ENCODE data around the gene AKAP12.

- no peak for TF ChIP-seq EZH2 (IDR thresholded peaks at IDR 0.05; ENCODE audit: borderline replicate concordance, low read length)
- TF ChIP-seq, protein P1, sequence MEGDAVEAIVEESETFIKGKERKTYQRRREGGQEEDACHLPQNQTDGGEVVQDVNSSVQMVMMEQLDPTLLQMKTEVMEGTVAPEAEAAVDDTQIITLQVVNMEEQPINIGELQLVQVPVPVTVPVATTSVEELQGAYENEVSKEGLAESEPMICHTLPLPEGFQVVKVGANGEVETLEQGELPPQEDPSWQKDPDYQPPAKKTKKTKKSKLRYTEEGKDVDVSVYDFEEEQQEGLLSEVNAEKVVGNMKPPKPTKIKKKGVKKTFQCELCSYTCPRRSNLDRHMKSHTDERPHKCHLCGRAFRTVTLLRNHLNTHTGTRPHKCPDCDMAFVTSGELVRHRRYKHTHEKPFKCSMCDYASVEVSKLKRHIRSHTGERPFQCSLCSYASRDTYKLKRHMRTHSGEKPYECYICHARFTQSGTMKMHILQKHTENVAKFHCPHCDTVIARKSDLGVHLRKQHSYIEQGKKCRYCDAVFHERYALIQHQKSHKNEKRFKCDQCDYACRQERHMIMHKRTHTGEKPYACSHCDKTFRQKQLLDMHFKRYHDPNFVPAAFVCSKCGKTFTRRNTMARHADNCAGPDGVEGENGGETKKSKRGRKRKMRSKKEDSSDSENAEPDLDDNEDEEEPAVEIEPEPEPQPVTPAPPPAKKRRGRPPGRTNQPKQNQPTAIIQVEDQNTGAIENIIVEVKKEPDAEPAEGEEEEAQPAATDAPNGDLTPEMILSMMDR (IDR thresholded peaks at IDR 0.05; ENCODE audit: low read length) = no peak
Observed at GRCh38 chr6:151263035-151263434, 23.3 kb downstream of the AKAP12 start.

Data from OCI-LY1 (cell line).